GM23338 (cell line): Measurements from ENCODE around the gene ADAMTSL2. TPM values are rescaled to one million over a fixed set of nuclear protein-coding genes. Genes with fewer than 3 reads are reported as not detected.

Source experiments
- ATAC-seq: fragments of 200-7000 bp; cut with Tn5 transposase; 3 replicates; pipeline ENCODE4 v1.9.1; 2020
- DNase-seq: peaks from one replicate; pipeline ENCODE4 v3.0.0-alpha.2; 2015; ENCODE audit warnings: low spot score
- H2AFZ ChIP-seq: fragments of 200-600 bp; sonication (generic); 2 replicates; pipeline ENCODE4 v1.8.0; 2016; ENCODE audit warnings: antibody characterized with exemption, mild to moderate bottlenecking, moderate library complexity
- H3F3A ChIP-seq: fragments of 200-600 bp; sonication (generic); replicated peaks from 2 replicates; pipeline ENCODE4 v1.8.0; 2017; ENCODE audit warnings: antibody characterized with exemption, mixed run types, low read depth
- H3K27ac ChIP-seq: fragments of 200-600 bp; sonication (generic); 2 replicates; pipeline ENCODE4 v1.6.1; 2016; ENCODE audit warnings: low read depth
- H3K27me3 ChIP-seq: fragments of 200-600 bp; sonication (generic); 2 replicates; pipeline ENCODE4 v1.8.0; 2016; ENCODE audit warnings: mild to moderate bottlenecking, mixed run types, moderate library complexity; ENCODE audit not compliant: insufficient read depth
- H3K36me3 ChIP-seq: fragments of 200-600 bp; sonication (generic); 2 replicates; pipeline ENCODE4 v1.8.0; 2016; ENCODE audit warnings: mild to moderate bottlenecking; ENCODE audit not compliant: insufficient read depth
- H3K4me1 ChIP-seq: fragments of 200-600 bp; sonication (generic); 2 replicates; pipeline ENCODE4 v1.8.0; 2016; ENCODE audit warnings: mild to moderate bottlenecking, moderate library complexity; ENCODE audit not compliant: insufficient read depth
- H3K4me2 ChIP-seq: fragments of 200-600 bp; sonication (generic); 2 replicates; pipeline ENCODE4 v1.7.1; 2017; ENCODE audit warnings: mixed run types
- H3K4me3 ChIP-seq: fragments of 200-600 bp; sonication (generic); 2 replicates; pipeline ENCODE4 v1.6.1; 2016; ENCODE audit warnings: mixed run types
- H3K79me2 ChIP-seq: fragments of 200-600 bp; sonication (generic); replicated peaks from 2 replicates; pipeline ENCODE4 v1.8.0; 2017; ENCODE audit warnings: mild to moderate bottlenecking; ENCODE audit not compliant: insufficient read depth
- H3K9me2 ChIP-seq: fragments of 200-600 bp; sonication (generic); 2 replicates; pipeline ENCODE4 v1.8.0; 2017; ENCODE audit not compliant: insufficient read depth
- H4K20me1 ChIP-seq: fragments of 200-600 bp; sonication (generic); replicated peaks from 2 replicates; pipeline ENCODE4 v1.8.0; 2017; ENCODE audit warnings: mild to moderate bottlenecking; ENCODE audit not compliant: insufficient read depth
- H3K27ac Mint-ChIP-seq: 2 replicates; pipeline ENCODE4 v1.8.0; 2020; ENCODE audit warnings: inconsistent platforms, mild to moderate bottlenecking, moderate library complexity, mixed read lengths
- H3K27me3 Mint-ChIP-seq: 3 replicates; pipeline ENCODE4 v1.8.0; 2022; ENCODE audit warnings: low read depth, mild to moderate bottlenecking, moderate library complexity, mixed read lengths, inconsistent platforms; ENCODE audit not compliant: insufficient read depth, poor library complexity
- H3K36me3 Mint-ChIP-seq: 3 replicates; pipeline ENCODE4 v1.8.0; 2021; ENCODE audit warnings: low read depth, mild to moderate bottlenecking, inconsistent platforms, moderate library complexity, mixed read lengths
- H3K4me1 Mint-ChIP-seq: 3 replicates; pipeline ENCODE4 v1.8.0; 2020; ENCODE audit warnings: mild to moderate bottlenecking, inconsistent platforms, mixed read lengths
- H3K4me3 Mint-ChIP-seq: 3 replicates; pipeline ENCODE4 v1.8.0; 2021; ENCODE audit warnings: moderate library complexity, mild to moderate bottlenecking, inconsistent platforms, mixed read lengths
- H3K9me3 Mint-ChIP-seq: 3 replicates; pipeline ENCODE4 v1.8.0; 2020; ENCODE audit warnings: moderate library complexity, mild to moderate bottlenecking, inconsistent platforms, mixed read lengths
- CREB1 ChIP-seq: fragments of 250-450 bp; sonication (Bioruptor Pico); IDR thresholded peaks from 2 replicates; pipeline ENCODE4 v1.5.0; 2020; ENCODE audit warnings: low read depth, mild to moderate bottlenecking, moderate library complexity
- CTCF ChIP-seq, 2 experiments: fragments of 200-600 bp in 1 of 2; sonication (generic) in 1 of 2; conservative IDR thresholded peaks; 2 replicates each; pipeline versions ENCODE4 v1.5.1 to v1.6.1; 2016 to 2017; ENCODE audit warnings: antibody characterized with exemption in 2 of 2, low read depth in 2 of 2, mild to moderate bottlenecking in 2 of 2, moderate library complexity in 1 of 2
- ETS1 ChIP-seq: IDR thresholded peaks from 2 replicates; pipeline ENCODE4 v1.6.1; 2016; ENCODE audit warnings: antibody characterized with exemption
- EZH2 ChIP-seq: fragments of 200-600 bp; sonication (generic); IDR thresholded peaks from one replicate; pipeline ENCODE4 v1.8.0; 2017; ENCODE audit warnings: antibody characterized with exemption, mild to moderate bottlenecking, low read depth; ENCODE audit not compliant: unreplicated experiment
- EZH2phosphoT487 ChIP-seq: fragments of 200-600 bp; sonication (generic); IDR thresholded peaks from one replicate; pipeline ENCODE4 v1.8.1; 2018; ENCODE audit warnings: antibody characterized with exemption; ENCODE audit not compliant: unreplicated experiment
- JUNB ChIP-seq: IDR thresholded peaks from one replicate; pipeline ENCODE4 v1.6.1; 2016; ENCODE audit warnings: antibody characterized with exemption; ENCODE audit not compliant: unreplicated experiment
- NANOG ChIP-seq: IDR thresholded peaks from 2 replicates; pipeline ENCODE4 v1.6.1; 2016; ENCODE audit warnings: antibody characterized with exemption, borderline replicate concordance
- POLR2AphosphoS5 ChIP-seq: IDR thresholded peaks from 2 replicates; pipeline ENCODE4 v1.6.1; 2016; ENCODE audit warnings: antibody characterized with exemption, low read depth
- STAT1 ChIP-seq: IDR thresholded peaks from one replicate; pipeline ENCODE4 v1.6.1; 2016; ENCODE audit warnings: antibody characterized with exemption; ENCODE audit not compliant: unreplicated experiment
- ZNF114 ChIP-seq: fragments of 250-450 bp; sonication (Bioruptor Pico); IDR thresholded peaks from 2 replicates; pipeline ENCODE4 v1.5.0; 2020; ENCODE audit warnings: mild to moderate bottlenecking, moderate library complexity
- ZNF331 ChIP-seq: fragments of 250-450 bp; sonication (Bioruptor Pico); IDR thresholded peaks from 2 replicates; pipeline ENCODE4 v1.5.0; 2020; ENCODE audit warnings: low read depth, mild to moderate bottlenecking, moderate library complexity
- ZNF462 ChIP-seq: fragments of 250-450 bp; sonication (Bioruptor Pico); IDR thresholded peaks from 2 replicates; pipeline ENCODE4 v1.5.0; 2020; ENCODE audit warnings: mild to moderate bottlenecking, moderate library complexity
- polyA plus RNA-seq: library from polyadenylated mRNA; unstranded; fragments of >200 nt; fragmentation: Nextera tagmentation; extraction: Ambion mirVana; gene quantifications from 2 replicates; pipeline ENCODE4 v1.2.1, GENCODE V29; 2016
- total RNA-seq: library from RNA; depleted of rRNA; stranded (reverse); fragments of >200 nt; shearing (Covaris generic); gene quantifications from 2 replicates; pipeline ENCODE4 v1.2.3, GENCODE V29; 2014

ADAMTSL2 gene
- total and polyA plus RNA-seq, 2 experiments from 2014 or later = 0.15 to 0.66 TPM

- Histone ChIP-seq H3K27ac (no peak overlapping the region), H2AFZ (no peak overlapping the region), H3K4me2 (no peak overlapping the region), H3K27me3 (no peaks in the 10 kb centered on the region), H3K79me2 (no peaks in the 10 kb centered on the region), H3K36me3 (no peaks in the 10 kb centered on the region), H3K4me3 (no peak overlapping the region), H3K9me2 (no peaks in the 10 kb centered on the region), H3K4me1 (no peaks in the 10 kb centered on the region), H4K20me1 (no peaks in the 10 kb centered on the region), H3F3A (no peaks in the 10 kb centered on the region; the same call in 1 of the 2 replicates)
- Mint-ChIP-seq H3K27ac (no peak overlapping the region), H3K9me3 (peaks cover 32% of the 10 kb centered on the region), H3K27me3 (peaks cover 8% of the 10 kb centered on the region), H3K4me3 (no peak overlapping the region), H3K4me1 (no peaks in the 10 kb centered on the region), H3K36me3 (peaks cover 3% of the 10 kb centered on the region; the same call in 2 of the 3 replicates)
- no peak for ATAC-seq
- DNase-seq = no peak
- no peak for TF ChIP-seq CTCF (conservative IDR thresholded peaks at IDR 0.05; ENCODE audit: low read depth in 2 of 2)
- TF ChIP-seq ZNF331 (CRISPR knock-in tag) = no peak
- TF ChIP-seq JUNB = no peak
- no peak for TF ChIP-seq CREB1 (CRISPR knock-in tag)
- no peak for TF ChIP-seq STAT1
- no peak for TF ChIP-seq POLR2AphosphoS5
These were observed 35.2 kb upstream of the ADAMTSL2 start for GRCh38 chr9:133499132-133499891.

- no peak overlapping the region for H3K4me3 Mint-ChIP-seq
- peaks cover 32% of the 10 kb centered on the region for H3K9me3 Mint-ChIP-seq
- H3K36me3 ChIP-seq = no peaks in the 10 kb centered on the region
- H3F3A ChIP-seq = no peaks in the 10 kb centered on the region; the same call in 1 of the 2 replicates
- no peak for ATAC-seq
- H3K9me2 ChIP-seq = no peaks in the 10 kb centered on the region
- H3K4me1 Mint-ChIP-seq = no peaks in the 10 kb centered on the region
- H2AFZ ChIP-seq = no peak overlapping the region
- H3K27me3 ChIP-seq = no peaks in the 10 kb centered on the region
- H3K4me3 ChIP-seq = no peak overlapping the region
- no peak overlapping the region for H3K27ac ChIP-seq
- no peak overlapping the region for H3K4me2 ChIP-seq
- H3K4me1 ChIP-seq = no peaks in the 10 kb centered on the region
- DNase-seq = no peak
- H3K36me3 Mint-ChIP-seq = peaks cover 3% of the 10 kb centered on the region; the same call in 2 of the 3 replicates
- peaks cover 8% of the 10 kb centered on the region for H3K27me3 Mint-ChIP-seq
- H4K20me1 ChIP-seq = no peaks in the 10 kb centered on the region
- no peaks in the 10 kb centered on the region for H3K79me2 ChIP-seq
- H3K27ac Mint-ChIP-seq = no peak overlapping the region
- no peak for TF ChIP-seq EZH2
- TF ChIP-seq NANOG = no peak
- no peak for TF ChIP-seq ZNF331 (CRISPR knock-in tag)
- TF ChIP-seq ZNF462 (CRISPR knock-in tag) = no peak
- TF ChIP-seq STAT1 = no peak
- no peak for TF ChIP-seq POLR2AphosphoS5
- TF ChIP-seq ETS1 = no peak
- TF ChIP-seq CREB1 (CRISPR knock-in tag) = no peak
- no peak for TF ChIP-seq ZNF114 (CRISPR knock-in tag)
- TF ChIP-seq JUNB = no peak
- no peak for TF ChIP-seq EZH2phosphoT487
These were observed 34.6 kb upstream of the ADAMTSL2 start for GRCh38 chr9:133499892-133500270.
